Measurements from ENCODE around the gene SORCS3.

Gene SORCS3

GRCh38 chr10:104741127-104741526, 100.0 kb downstream of the SORCS3 start:
- H3K9me2 ChIP-seq (replicated peaks; ENCODE audit: control insufficient read depth, low read length) = no peaks in the 10 kb centered on the region
- no peaks in the 10 kb centered on the region for H3K9me3 ChIP-seq (ENCODE audit: control insufficient read depth, insufficient read depth, low read length)
- H3K4me1 ChIP-seq (ENCODE audit: control insufficient read depth, low read length) = no peaks in the 10 kb centered on the region
- no peaks in the 10 kb centered on the region for H3K36me3 ChIP-seq (ENCODE audit: control insufficient read depth, low read length)
- no peaks in the 10 kb centered on the region for H3K79me2 ChIP-seq (ENCODE audit: control insufficient read depth, low read length)
- H3K27me3 ChIP-seq (ENCODE audit: control insufficient read depth, low read length) = no peaks in the 10 kb centered on the region
- no peak for TF ChIP-seq CTCF (IDR thresholded peaks at IDR 0.05; ENCODE audit: low read depth, low read length, poor library complexity, severe bottlenecking)
- no peak for TF ChIP-seq EZH2phosphoT487 (IDR thresholded peaks at IDR 0.05; ENCODE audit: borderline replicate concordance, low read length)
- H3K4me2 ChIP-seq (ENCODE audit: low read length) = no peak overlapping the region
- H3K27ac ChIP-seq (ENCODE audit: low read depth, low read length) = no peak overlapping the region
- no peaks in the 10 kb centered on the region for H3F3A ChIP-seq (ENCODE audit: control insufficient read depth, insufficient read depth)
- H4K20me1 ChIP-seq (ENCODE audit: control insufficient read depth, insufficient read depth, low read depth, low read length) = no peaks in the 10 kb centered on the region
- no peak overlapping the region for H3K4me3 ChIP-seq (ENCODE audit: low read length)

GRCh38 chr10:104744052-104744451, 103.0 kb downstream of the SORCS3 start:
- Histone ChIP-seq H3K4me3 (ENCODE audit: low read length) (no peak overlapping the region), H3K9me3 (ENCODE audit: control insufficient read depth, insufficient read depth, low read length) (no peaks in the 10 kb centered on the region), H3F3A (ENCODE audit: control insufficient read depth, insufficient read depth) (no peaks in the 10 kb centered on the region), H3K36me3 (ENCODE audit: control insufficient read depth, low read length) (no peaks in the 10 kb centered on the region), H3K4me1 (ENCODE audit: control insufficient read depth, low read length) (no peaks in the 10 kb centered on the region), H3K4me2 (ENCODE audit: low read length) (no peak overlapping the region), H3K9me2 (replicated peaks; ENCODE audit: control insufficient read depth, low read length) (no peaks in the 10 kb centered on the region), H3K79me2 (ENCODE audit: control insufficient read depth, low read length) (no peaks in the 10 kb centered on the region), H3K27me3 (ENCODE audit: control insufficient read depth, low read length) (no peaks in the 10 kb centered on the region), H4K20me1 (ENCODE audit: control insufficient read depth, insufficient read depth, low read depth, low read length) (no peaks in the 10 kb centered on the region), H3K27ac (ENCODE audit: low read depth, low read length) (no peak overlapping the region)
- TF ChIP-seq EZH2phosphoT487 (IDR thresholded peaks at IDR 0.05; ENCODE audit: borderline replicate concordance, low read length) = no peak
- no peak for TF ChIP-seq CTCF (IDR thresholded peaks at IDR 0.05; ENCODE audit: low read depth, low read length, poor library complexity, severe bottlenecking)

GRCh38 chr10:104750291-104750690, 109.2 kb downstream of the SORCS3 start:
- no peaks in the 10 kb centered on the region for H3K27me3 ChIP-seq (ENCODE audit: control insufficient read depth, low read length)

More at GRCh38 chr10:104750291-104750690, 109.2 kb downstream of the SORCS3 start:
- Histone ChIP-seq H3K79me2 (ENCODE audit: control insufficient read depth, low read length) (no peaks in the 10 kb centered on the region), H4K20me1 (ENCODE audit: control insufficient read depth, insufficient read depth, low read depth, low read length) (no peaks in the 10 kb centered on the region), H3K4me2 (ENCODE audit: low read length) (no peak overlapping the region), H3F3A (ENCODE audit: control insufficient read depth, insufficient read depth) (no peaks in the 10 kb centered on the region), H3K27ac (ENCODE audit: low read depth, low read length) (no peak overlapping the region), H3K36me3 (ENCODE audit: control insufficient read depth, low read length) (no peaks in the 10 kb centered on the region), H3K4me3 (ENCODE audit: low read length) (no peak overlapping the region), H3K4me1 (ENCODE audit: control insufficient read depth, low read length) (no peaks in the 10 kb centered on the region), H3K9me3 (ENCODE audit: control insufficient read depth, insufficient read depth, low read length) (no peaks in the 10 kb centered on the region), H3K9me2 (replicated peaks; ENCODE audit: control insufficient read depth, low read length) (no peaks in the 10 kb centered on the region)
- no peak for TF ChIP-seq EZH2phosphoT487 (IDR thresholded peaks at IDR 0.05; ENCODE audit: borderline replicate concordance, low read length)
- no peak for TF ChIP-seq CTCF (IDR thresholded peaks at IDR 0.05; ENCODE audit: low read depth, low read length, poor library complexity, severe bottlenecking)
